Upper lobe of right lung (tissue), 1 donor: ENCODE results near the gene BRSK2. TPM values are rescaled to one million over a fixed set of nuclear protein-coding genes. Genes with fewer than 3 reads are reported as not detected.
A peak's percentile ranks its signal among the peaks of the same experiment; 100 is the strongest.

Experiments
- ATAC-seq: fragments of 200-7000 bp; cut with Tn5 transposase; one replicate; pipeline ENCODE4 v1.9.1; 2020; ENCODE audit warnings: mild to moderate bottlenecking, moderate library complexity
- DNase-seq: peaks from one replicate; pipeline ENCODE4 v3.0.0-alpha.2; 2020
- H3K27ac ChIP-seq: fragments of 200-600 bp; one replicate; pipeline ENCODE4 v1.8.0; 2022
- H3K27me3 ChIP-seq: fragments of 200-600 bp; one replicate; pipeline ENCODE4 v1.8.0; 2022; ENCODE audit warnings: mild to moderate bottlenecking
- H3K36me3 ChIP-seq: fragments of 200-600 bp; one replicate; pipeline ENCODE4 v1.8.0; 2022
- H3K4me1 ChIP-seq: fragments of 200-600 bp; one replicate; pipeline ENCODE4 v1.8.0; 2022
- H3K4me3 ChIP-seq: fragments of 200-600 bp; one replicate; pipeline ENCODE4 v1.8.0; 2022; ENCODE audit warnings: mild to moderate bottlenecking
- H3K9me3 ChIP-seq: fragments of 200-600 bp; one replicate; pipeline ENCODE4 v1.8.0; 2022
- intact Hi-C: fragments of 100-400 bp; cut with DNase I; formaldehyde crosslinking; loops from one replicate; pipeline ENCODE4 v1.11.0; 2022
- total RNA-seq: library from RNA; stranded (reverse); fragmentation: NEBNext Ultra II Directional; extraction: Animal tissue kit (Norgen Biotek cat#: 25700); gene quantifications from one replicate; pipeline ENCODE4 v1.2.1, GENCODE V29; 2021
- TF ChIP-seq, protein P1 (sequence below): fragments of 200-600 bp; IDR thresholded peaks from one replicate; pipeline ENCODE4 v1.8.0; 2022; ENCODE audit warnings: antibody characterized with exemption
- donor health status: DM: no; HTN: yes; CAD: no; lungs with severe emphysema.

The BRSK2 gene
- total RNA-seq, 1 donor from 2014 or later, result 0.26 TPM

DNA sequence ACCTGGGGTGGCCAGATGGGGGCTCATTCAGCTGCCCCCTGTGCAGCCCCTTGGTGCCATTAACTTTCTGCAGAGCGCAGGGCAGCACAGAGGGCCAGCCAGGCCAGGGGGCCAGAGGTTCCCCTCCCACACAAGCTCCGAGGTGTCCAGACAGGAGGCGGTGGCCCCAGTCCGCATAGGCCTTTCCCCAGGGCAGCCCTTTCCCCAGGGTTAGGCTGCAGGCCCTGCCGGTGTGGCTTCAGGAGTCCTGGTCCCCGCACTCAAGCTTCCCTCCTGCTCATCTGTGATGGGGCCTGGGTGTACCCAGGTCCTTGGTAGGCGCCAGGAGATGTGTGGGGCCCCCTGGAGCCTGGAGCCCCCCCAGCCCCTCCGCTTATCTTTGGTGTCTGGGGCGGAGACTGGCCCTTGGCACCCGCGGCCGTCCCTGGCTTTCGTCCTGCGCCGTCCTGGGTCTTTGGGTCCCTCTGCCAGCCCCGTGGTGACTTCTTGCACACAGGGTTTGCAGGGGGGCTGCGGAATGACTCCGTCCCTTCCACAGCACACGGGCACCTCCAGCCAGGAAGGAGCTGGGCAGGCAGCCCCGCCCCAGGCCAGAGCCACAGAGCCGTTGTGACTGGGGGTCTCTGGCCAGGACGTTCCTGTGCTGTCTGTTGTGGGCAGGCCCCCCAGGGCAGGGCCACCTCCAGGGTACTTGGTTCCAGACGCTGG lies 8.9 kb downstream of the BRSK2 start:
- TF ChIP-seq, protein P1, sequence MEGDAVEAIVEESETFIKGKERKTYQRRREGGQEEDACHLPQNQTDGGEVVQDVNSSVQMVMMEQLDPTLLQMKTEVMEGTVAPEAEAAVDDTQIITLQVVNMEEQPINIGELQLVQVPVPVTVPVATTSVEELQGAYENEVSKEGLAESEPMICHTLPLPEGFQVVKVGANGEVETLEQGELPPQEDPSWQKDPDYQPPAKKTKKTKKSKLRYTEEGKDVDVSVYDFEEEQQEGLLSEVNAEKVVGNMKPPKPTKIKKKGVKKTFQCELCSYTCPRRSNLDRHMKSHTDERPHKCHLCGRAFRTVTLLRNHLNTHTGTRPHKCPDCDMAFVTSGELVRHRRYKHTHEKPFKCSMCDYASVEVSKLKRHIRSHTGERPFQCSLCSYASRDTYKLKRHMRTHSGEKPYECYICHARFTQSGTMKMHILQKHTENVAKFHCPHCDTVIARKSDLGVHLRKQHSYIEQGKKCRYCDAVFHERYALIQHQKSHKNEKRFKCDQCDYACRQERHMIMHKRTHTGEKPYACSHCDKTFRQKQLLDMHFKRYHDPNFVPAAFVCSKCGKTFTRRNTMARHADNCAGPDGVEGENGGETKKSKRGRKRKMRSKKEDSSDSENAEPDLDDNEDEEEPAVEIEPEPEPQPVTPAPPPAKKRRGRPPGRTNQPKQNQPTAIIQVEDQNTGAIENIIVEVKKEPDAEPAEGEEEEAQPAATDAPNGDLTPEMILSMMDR, result no peak
- intact Hi-C loops, result no loop called here
- DNase-seq (no peak), ATAC-seq (no peak)
- Histone ChIP-seq H3K27ac (no peak overlapping the region), H3K36me3 (no peaks in the 10 kb centered on the region), H3K9me3 (no peaks in the 10 kb centered on the region), H3K27me3 (peaks cover 37% of the 10 kb centered on the region), H3K4me1 (no peaks in the 10 kb centered on the region), H3K4me3 (no peak overlapping the region)

- DNase-seq, result no peak
- Histone ChIP-seq H3K36me3 (no peaks in the 10 kb centered on the region), H3K9me3 (no peaks in the 10 kb centered on the region), H3K4me1 (no peaks in the 10 kb centered on the region), H3K4me3 (no peak overlapping the region), H3K27me3 (peaks cover 37% of the 10 kb centered on the region), H3K27ac (no peak overlapping the region)
- TF ChIP-seq, protein P1, result no peak
- intact Hi-C loops, result no loop called here
- no peak for ATAC-seq
Measured at GRCh38 chr11:1399386-1400316, 9.9 kb downstream of the BRSK2 start.

- H3K27ac ChIP-seq, result no peak overlapping the region
- no peak for DNase-seq
- TF ChIP-seq, protein P1, result no peak
- no peaks in the 10 kb centered on the region for H3K36me3 ChIP-seq
- H3K27me3 ChIP-seq, result peaks cover 31% of the 10 kb centered on the region
- no peak overlapping the region for H3K4me3 ChIP-seq
- ATAC-seq, result no peak
- intact Hi-C loops, result no loop called here
- no peaks in the 10 kb centered on the region for H3K9me3 ChIP-seq
- H3K4me1 ChIP-seq, result no peaks in the 10 kb centered on the region
Measured at GRCh38 chr11:1400317-1401170, 10.8 kb downstream of the BRSK2 start.

GRCh38 chr11:1401171-1401445 lies 11.4 kb downstream of the BRSK2 start:
- DNase-seq (no peak), ATAC-seq (no peak)
- Histone ChIP-seq H3K27ac (no peak overlapping the region), H3K36me3 (no peaks in the 10 kb centered on the region), H3K27me3 (peaks cover 28% of the 10 kb centered on the region), H3K4me3 (no peak overlapping the region), H3K4me1 (no peaks in the 10 kb centered on the region), H3K9me3 (no peaks in the 10 kb centered on the region)
- intact Hi-C loops, result no loop called here
- TF ChIP-seq, protein P1, result no peak

- ATAC-seq (peak; percentile 66), DNase-seq (peak; percentile 87)
- H3K36me3 ChIP-seq, result no peaks in the 10 kb centered on the region
- H3K4me3 ChIP-seq, result no peak overlapping the region
- peaks cover 22% of the 10 kb centered on the region for H3K27me3 ChIP-seq
- H3K9me3 ChIP-seq, result no peaks in the 10 kb centered on the region
- TF ChIP-seq, protein P1, result no peak
- intact Hi-C loops, result no loop called here
- H3K4me1 ChIP-seq, result no peaks in the 10 kb centered on the region
- no peak overlapping the region for H3K27ac ChIP-seq
Measured at GRCh38 chr11:1401656-1402221, 12.0 kb downstream of the BRSK2 start.
